Prostate gland (tissue), 2 donors: ENCODE data around the gene EPHB2.

Experiments
- CTCF ChIP-seq, 4 experiments: fragments of 200-600 bp in 2 of 4; fragments of 450-650 bp in 2 of 4; sonication (generic) in 2 of 4; IDR thresholded peaks; 1 replicate in 3 of 4; 2 replicates in 1 of 4; pipeline ENCODE4 v1.5.1; 2016 to 2019; ENCODE audit warnings: antibody characterized with exemption in 4 of 4, mild to moderate bottlenecking in 2 of 4, moderate library complexity in 2 of 4
- POLR2A ChIP-seq: fragments of 450-650 bp; IDR thresholded peaks from one replicate; pipeline ENCODE4 v1.6.1; 2016; ENCODE audit warnings: antibody characterized with exemption, mild to moderate bottlenecking
- POLR2AphosphoS5 ChIP-seq: sonication (generic); formaldehyde crosslinking; IDR thresholded peaks from one replicate; pipeline ENCODE4 v1.6.1; 2017; ENCODE audit warnings: antibody characterized with exemption

DNA sequence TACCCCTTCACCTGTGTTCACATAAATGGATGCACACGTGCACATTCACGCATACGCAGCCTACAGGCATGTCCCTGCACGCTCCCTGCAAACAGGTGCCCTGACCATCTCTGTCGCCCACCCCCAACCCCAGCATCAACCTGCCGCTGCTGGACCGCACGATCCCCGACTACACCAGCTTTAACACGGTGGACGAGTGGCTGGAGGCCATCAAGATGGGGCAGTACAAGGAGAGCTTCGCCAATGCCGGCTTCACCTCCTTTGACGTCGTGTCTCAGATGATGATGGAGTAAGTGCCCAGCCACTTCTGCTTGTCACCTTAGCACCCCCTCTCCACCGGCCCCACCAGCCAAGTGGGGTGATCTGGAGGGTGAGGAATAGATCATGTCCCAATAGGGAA lies 201.7 kb downstream of the EPHB2 start:
- TF ChIP-seq CTCF (IDR thresholded peaks at IDR 0.05) = no peak
- no peak for TF ChIP-seq POLR2A
- no peak for TF ChIP-seq POLR2AphosphoS5
